Mucosa of descending colon (tissue), 3 donors: Measurements from ENCODE around the gene EXOSC2. TPM values are rescaled to one million over a fixed set of nuclear protein-coding genes. Genes with fewer than 3 reads are reported as not detected.

Source experiments
- ATAC-seq: fragments of 200-7000 bp; cut with Tn5 transposase; one replicate; pipeline ENCODE4 v1.9.1; 2020; ENCODE audit warnings: mild to moderate bottlenecking, moderate library complexity
- DNase-seq, 3 donors: peaks; one replicate each; pipeline ENCODE4 v3.0.0-alpha.2; 2020
- H3K36me3 ChIP-seq: fragments of 200-600 bp; one replicate; pipeline ENCODE4 v1.8.0; 2021; ENCODE audit warnings: low read depth, mild to moderate bottlenecking
- H3K4me1 ChIP-seq: fragments of 200-600 bp; one replicate; pipeline ENCODE4 v1.8.0; 2021; ENCODE audit warnings: low read depth, mild to moderate bottlenecking
- H3K4me3 ChIP-seq: fragments of 200-600 bp; one replicate; pipeline ENCODE4 v1.8.0; 2021; ENCODE audit warnings: mild to moderate bottlenecking
- H3K9me3 ChIP-seq: fragments of 200-600 bp; one replicate; pipeline ENCODE4 v1.8.0; 2021; ENCODE audit warnings: mild to moderate bottlenecking
- CTCF ChIP-seq: fragments of 200-600 bp; IDR thresholded peaks from one replicate; pipeline ENCODE4 v1.8.0; 2022; ENCODE audit warnings: antibody characterized with exemption, mild to moderate bottlenecking
- intact Hi-C, 2 donors: fragments of 100-400 bp; cut with DNase I in 1 of 2; cut with micrococcal nuclease in 1 of 2; formaldehyde crosslinking; loops; one replicate each; pipeline versions ENCODE4 v1.11.0 to v1.11.1; 2022; cut with DNase I, micrococcal nuclease
- total RNA-seq, 3 donors: library from RNA; stranded (reverse); fragmentation: NEBNext Ultra II Directional in 2 of 3; extraction: Animal tissue kit (Norgen Biotek cat#: 25700) in 2 of 3; gene quantifications; one replicate each; pipeline versions ENCODE4 v1.2.1 to v1.2.4, GENCODE V29; 2021 to 2023
- donor health status: DM: no; HTN: no; CAD: no; lungs with moderate emphysema.
- donor health status: DM: no; HTN: no; CAD: no.
- donor health status: DM: no; HTN: yes; CAD: no.

EXOSC2 gene
- total RNA-seq, 3 donors from 2014 or later, result 18.3 to 25.7 (median 19.1) TPM

DNA sequence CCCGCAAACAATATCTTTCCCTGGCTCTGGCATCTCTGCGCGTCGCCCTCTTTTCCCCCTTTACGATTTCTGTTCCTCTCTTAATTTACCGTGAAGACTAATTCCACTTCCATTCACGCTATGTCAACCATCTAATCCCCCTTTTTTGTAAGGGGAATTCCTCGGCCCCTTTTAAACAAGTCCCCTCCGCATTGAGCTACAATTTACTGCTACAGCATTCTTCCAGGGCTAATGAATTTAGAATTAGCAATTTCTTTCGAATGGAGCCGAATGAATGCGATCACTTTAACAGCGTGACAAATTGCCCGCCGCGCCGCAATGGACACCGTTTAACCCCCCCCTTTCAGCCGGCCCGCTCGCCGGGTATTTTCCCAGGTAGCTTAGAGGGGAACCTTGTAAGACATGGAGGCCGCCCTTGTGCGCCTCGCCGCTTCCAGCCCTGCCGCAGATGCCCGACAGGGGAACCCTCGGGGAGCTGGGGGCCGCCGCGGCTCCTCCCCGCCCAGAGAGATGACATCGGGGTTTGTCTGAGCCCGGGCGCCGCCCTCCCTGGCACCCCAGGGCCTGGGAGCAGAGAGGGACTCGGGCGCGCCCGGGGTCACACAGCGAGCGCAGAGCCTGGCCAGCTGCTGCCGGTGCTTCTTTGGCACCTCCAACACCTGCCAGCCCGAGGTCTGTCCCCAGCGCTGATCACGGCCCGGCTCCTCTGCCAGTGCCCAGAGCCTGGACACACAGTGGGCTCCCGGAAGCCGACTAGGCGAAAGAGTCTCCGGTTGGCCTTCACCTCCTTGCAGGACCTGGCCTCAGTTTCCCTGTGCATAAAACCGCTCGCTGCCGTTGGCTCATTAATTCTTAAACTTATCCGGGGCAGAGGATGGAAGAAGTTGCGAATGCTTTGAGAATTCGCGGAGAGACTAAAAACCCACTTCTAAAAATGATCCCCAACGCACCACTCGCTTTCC is 27.9 kb upstream of the EXOSC2 start:
- intact Hi-C loops, result no loop called here
- no peak for DNase-seq
- H3K36me3 ChIP-seq, result no peaks in the 10 kb centered on the region
- peaks cover 32% of the 10 kb centered on the region for H3K4me1 ChIP-seq
- TF ChIP-seq CTCF, result no peak
- ATAC-seq, result no peak
- no peaks in the 10 kb centered on the region for H3K9me3 ChIP-seq
- no peak overlapping the region for H3K4me3 ChIP-seq

- no peaks in the 10 kb centered on the region for H3K36me3 ChIP-seq
- H3K9me3 ChIP-seq, result no peaks in the 10 kb centered on the region
- peaks cover 24% of the 10 kb centered on the region for H3K4me1 ChIP-seq
- intact Hi-C loops, result no loop called here
- H3K4me3 ChIP-seq, result no peak overlapping the region
- TF ChIP-seq CTCF, result no peak
- ATAC-seq (no peak), DNase-seq (no peak)
Observed at GRCh38 chr9:130666393-130667119, 27.0 kb upstream of the EXOSC2 start.

- ATAC-seq (no peak), DNase-seq (no peak)
- Histone ChIP-seq H3K9me3 (no peaks in the 10 kb centered on the region), H3K36me3 (no peaks in the 10 kb centered on the region), H3K4me3 (no peak overlapping the region), H3K4me1 (peaks cover 23% of the 10 kb centered on the region)
- intact Hi-C loops, result no loop called here
- no peak for TF ChIP-seq CTCF
Observed at GRCh38 chr9:130667120-130667435, 26.5 kb upstream of the EXOSC2 start.

- Histone ChIP-seq H3K9me3 (no peaks in the 10 kb centered on the region), H3K4me3 (no peak overlapping the region), H3K36me3 (no peaks in the 10 kb centered on the region), H3K4me1 (peaks cover 19% of the 10 kb centered on the region)
- intact Hi-C loops, result no loop called here
- DNase-seq (no peak), ATAC-seq (no peak)
- TF ChIP-seq CTCF, result no peak
Observed at GRCh38 chr9:130668196-130668595, 25.4 kb upstream of the EXOSC2 start.

GRCh38 chr9:130668659-130669058 is 24.9 kb upstream of the EXOSC2 start:
- TF ChIP-seq CTCF, result no peak
- no peak overlapping the region for H3K4me3 ChIP-seq
- peaks cover 14% of the 10 kb centered on the region for H3K4me1 ChIP-seq
- ATAC-seq, result no peak
- no peaks in the 10 kb centered on the region for H3K36me3 ChIP-seq
- H3K9me3 ChIP-seq, result no peaks in the 10 kb centered on the region
- DNase-seq, result no peak
- intact Hi-C loops, result no loop called here
